ENCODE results near the gene CDC25B.

CDC25B gene

DNA sequence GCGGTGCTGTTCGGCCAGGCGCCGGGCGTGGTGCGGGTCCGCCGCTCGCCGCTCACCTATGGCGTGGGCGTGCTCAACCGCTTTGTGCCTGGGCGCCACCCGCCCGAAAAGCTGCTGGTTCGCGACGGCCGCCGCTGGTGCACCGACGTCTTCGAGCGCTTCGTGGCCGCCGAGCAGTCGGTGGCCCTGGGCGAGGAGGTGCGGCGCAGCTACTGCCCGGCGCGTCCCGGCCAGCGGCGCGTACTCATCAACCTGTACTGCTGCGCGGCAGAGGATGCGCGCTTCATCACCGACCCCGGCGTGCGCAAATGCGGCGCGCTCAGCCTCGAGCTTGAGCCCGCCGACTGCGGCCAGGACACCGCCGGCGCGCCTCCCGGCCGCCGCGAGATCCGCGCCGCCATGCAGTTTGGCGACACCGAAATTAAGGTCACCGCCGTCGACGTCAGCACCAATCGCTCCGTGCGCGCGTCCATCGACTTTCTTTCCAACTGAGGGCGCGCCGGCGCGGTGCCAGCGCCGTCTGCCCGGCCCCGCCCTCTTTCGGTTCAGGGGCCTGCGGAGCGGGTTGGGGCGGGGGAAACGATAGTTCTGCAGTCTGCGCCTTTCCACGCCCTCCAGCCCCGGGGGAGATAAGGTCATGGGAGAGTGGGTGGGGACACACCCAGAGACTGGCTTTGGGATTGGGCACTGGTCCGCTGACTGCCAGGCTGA, 44.3 kb upstream of the CDC25B start:
- TF ChIP-seq, protein P1, sequence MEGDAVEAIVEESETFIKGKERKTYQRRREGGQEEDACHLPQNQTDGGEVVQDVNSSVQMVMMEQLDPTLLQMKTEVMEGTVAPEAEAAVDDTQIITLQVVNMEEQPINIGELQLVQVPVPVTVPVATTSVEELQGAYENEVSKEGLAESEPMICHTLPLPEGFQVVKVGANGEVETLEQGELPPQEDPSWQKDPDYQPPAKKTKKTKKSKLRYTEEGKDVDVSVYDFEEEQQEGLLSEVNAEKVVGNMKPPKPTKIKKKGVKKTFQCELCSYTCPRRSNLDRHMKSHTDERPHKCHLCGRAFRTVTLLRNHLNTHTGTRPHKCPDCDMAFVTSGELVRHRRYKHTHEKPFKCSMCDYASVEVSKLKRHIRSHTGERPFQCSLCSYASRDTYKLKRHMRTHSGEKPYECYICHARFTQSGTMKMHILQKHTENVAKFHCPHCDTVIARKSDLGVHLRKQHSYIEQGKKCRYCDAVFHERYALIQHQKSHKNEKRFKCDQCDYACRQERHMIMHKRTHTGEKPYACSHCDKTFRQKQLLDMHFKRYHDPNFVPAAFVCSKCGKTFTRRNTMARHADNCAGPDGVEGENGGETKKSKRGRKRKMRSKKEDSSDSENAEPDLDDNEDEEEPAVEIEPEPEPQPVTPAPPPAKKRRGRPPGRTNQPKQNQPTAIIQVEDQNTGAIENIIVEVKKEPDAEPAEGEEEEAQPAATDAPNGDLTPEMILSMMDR (IDR thresholded peaks at IDR 0.05; ENCODE audit: insufficient read depth, low read depth, low read length, missing control alignments), result no peak
- DNase-seq (ENCODE audit: low read depth), result peak; percentile 63
- H3K4me3 ChIP-seq (ENCODE audit: low read length), result peak overlapping the region; percentile 18

DNA sequence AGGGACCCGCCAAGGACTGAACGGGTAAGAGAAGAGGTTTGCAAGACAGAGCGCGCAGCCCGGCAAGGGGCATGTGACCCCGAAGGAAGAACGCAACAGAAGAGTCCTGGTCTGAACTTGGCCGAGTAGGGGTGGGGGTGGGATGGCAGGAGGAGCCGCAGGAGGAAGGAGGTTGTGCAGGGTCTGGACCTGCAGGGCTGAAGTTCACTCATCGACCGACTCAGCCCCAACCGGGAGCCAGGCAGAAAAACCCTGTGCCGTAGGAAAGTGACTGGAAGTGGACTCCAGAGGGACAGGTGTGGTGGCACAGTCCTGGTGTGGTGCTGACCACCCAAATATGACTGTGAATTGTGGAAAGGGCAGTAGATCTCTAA, 43.7 kb upstream of the CDC25B start:
- peak overlapping the region; percentile 18 for H3K4me3 ChIP-seq (ENCODE audit: low read length)
- no peak for DNase-seq (ENCODE audit: low read depth)
- TF ChIP-seq, protein P1 (IDR thresholded peaks at IDR 0.05; ENCODE audit: insufficient read depth, low read depth, low read length, missing control alignments), result no peak

DNA sequence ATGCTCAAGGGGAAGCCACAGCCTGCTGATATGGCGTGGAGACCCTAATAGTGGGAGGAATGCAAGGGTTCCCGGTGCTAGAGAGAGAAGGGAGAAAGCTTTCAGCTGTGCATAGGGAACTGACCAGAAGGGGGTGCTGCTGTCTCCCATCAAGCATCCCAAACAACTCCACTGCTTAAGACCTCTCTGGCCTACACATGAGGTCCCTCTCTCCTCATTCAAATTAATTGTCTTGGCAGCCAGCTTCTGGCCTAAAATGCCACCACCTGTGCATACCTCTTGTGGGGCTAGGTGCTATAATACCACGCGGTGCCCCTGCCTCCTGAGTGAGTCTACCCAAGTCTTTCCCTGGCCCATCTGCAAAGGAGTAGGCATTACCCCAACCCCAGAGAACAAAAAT, 43.0 kb upstream of the CDC25B start:
- no peak overlapping the region for H3K4me3 ChIP-seq (ENCODE audit: low read length)
- DNase-seq (ENCODE audit: low read depth), result peak; percentile 77
- TF ChIP-seq, protein P1 (IDR thresholded peaks at IDR 0.05; ENCODE audit: insufficient read depth, low read depth, low read length, missing control alignments), result peak; percentile 91

DNA sequence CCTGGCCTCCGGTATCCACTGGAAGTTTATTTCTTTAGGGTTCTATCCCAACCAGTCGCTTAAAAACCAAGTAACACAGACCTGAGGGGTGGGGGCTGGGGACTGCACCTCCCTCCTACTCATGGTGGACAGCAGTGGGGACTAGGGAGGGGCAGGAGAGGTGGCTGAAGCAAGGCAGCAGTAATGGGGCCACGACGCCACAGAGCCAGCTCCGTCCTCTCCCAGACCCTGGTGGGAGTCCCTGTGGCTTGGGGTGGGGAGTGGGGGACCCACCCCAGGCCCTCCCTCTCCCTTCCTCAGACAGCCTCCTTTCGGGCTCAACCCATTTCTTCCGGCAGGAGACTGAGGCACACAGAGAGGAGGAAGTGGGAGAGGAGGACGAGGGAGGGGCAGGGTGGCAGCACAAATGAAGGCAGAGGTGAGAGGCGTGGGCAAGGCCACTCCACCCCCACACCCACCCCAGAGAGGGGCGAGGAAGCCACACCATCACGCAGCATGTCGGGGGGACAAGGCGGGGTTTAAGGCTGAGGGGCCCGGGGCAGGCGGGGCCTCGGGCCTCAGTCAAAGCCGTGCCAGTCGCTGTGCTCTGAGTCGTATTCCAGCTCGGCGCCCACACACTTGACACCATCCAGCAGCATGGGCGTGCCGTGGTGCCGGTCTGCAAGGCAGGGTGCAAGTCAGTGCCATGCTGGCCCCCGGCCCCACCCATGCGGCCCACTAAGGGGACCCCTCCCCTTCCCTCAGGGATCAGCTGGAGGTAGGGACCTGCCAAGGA, 42.4 kb upstream of the CDC25B start:
- TF ChIP-seq, protein P1 (IDR thresholded peaks at IDR 0.05; ENCODE audit: insufficient read depth, low read depth, low read length, missing control alignments), result no peak
- no peak for DNase-seq (ENCODE audit: low read depth)
- H3K4me3 ChIP-seq (ENCODE audit: low read length), result no peak overlapping the region

DNA sequence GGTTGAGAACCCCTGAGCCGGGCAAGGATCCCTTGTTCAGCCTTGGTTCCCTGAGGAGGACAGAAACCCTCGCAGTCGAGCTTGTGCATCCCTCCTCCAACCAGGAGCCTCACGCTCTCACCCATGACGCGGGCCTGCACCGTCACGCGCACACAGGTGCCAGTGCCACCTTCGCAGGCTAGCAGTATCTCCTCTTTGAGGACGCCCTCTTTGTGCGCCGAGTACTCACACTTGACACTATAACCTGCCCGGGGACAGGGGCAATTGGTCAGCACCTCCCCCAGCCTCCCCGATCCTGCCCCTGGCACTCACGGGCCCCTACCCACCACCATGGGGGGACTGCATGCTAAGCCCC, 41.9 kb upstream of the CDC25B start:
- no peak for DNase-seq (ENCODE audit: low read depth)
- TF ChIP-seq, protein P1 (IDR thresholded peaks at IDR 0.05; ENCODE audit: insufficient read depth, low read depth, low read length, missing control alignments), result no peak
- no peak overlapping the region for H3K4me3 ChIP-seq (ENCODE audit: low read length)

DNA sequence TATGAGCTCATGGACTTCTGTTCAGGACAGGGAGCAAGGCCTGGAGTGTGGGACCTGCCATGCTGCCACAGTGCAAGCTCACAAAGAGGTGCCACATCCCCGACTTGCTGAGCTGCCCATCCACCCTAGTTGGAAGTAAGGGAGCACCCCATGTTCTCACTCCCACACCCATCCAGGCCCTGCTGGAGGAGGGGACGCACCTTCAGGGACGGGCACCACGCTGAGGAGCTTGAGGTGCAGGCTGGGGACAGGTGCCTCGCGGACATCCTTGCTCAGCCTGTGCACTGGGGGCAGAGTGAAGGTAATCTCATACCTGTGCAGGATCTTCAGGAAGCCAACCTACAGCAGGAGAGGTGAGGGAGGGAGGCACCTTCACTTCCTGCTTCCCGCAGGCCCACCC, 40.8 kb upstream of the CDC25B start:
- TF ChIP-seq, protein P1 (IDR thresholded peaks at IDR 0.05; ENCODE audit: insufficient read depth, low read depth, low read length, missing control alignments), result no peak
- no peak overlapping the region for H3K4me3 ChIP-seq (ENCODE audit: low read length)

More for the DNA sequence above, 40.8 kb upstream of the CDC25B start:
- DNase-seq (ENCODE audit: low read depth), result no peak
